ENCODE results near the gene DROSHA.

GRCh38 chr5:31559942-31560341 is 28.0 kb upstream of the DROSHA start:
- no peak for TF ChIP-seq POLR2A (IDR thresholded peaks at IDR 0.05; ENCODE audit: borderline replicate concordance, extremely low read depth, insufficient read depth, insufficient read length)
- no peak for TF ChIP-seq YY1 (IDR thresholded peaks at IDR 0.05; ENCODE audit: extremely low read depth, insufficient replicate concordance, low read depth, low read length)
- no peak for TF ChIP-seq SIN3A (IDR thresholded peaks at IDR 0.05; ENCODE audit: low read depth)
- no peak for TF ChIP-seq CTCF (IDR thresholded peaks at IDR 0.05 in 2 of 3, conservative IDR thresholded peaks at IDR 0.05 in 1 of 3; ENCODE audit: borderline replicate concordance in 1 of 3, insufficient read depth in 1 of 3, low read depth in 2 of 3, low read length in 2 of 3)
- TF ChIP-seq RAD21 (IDR thresholded peaks at IDR 0.05; ENCODE audit: low read depth): no peak
- no peak for TF ChIP-seq ZBTB33 (IDR thresholded peaks at IDR 0.05; ENCODE audit: extremely low read depth, insufficient replicate concordance, low read length)
- TF ChIP-seq EZH2phosphoT487 (IDR thresholded peaks at IDR 0.05; ENCODE audit: borderline replicate concordance): no peak
- TF ChIP-seq POLR2AphosphoS5 (IDR thresholded peaks at IDR 0.05; ENCODE audit: low read depth, low read length): no peak
